Transverse colon (tissue), 4 donors: ENCODE measurements around the gene MFN1. TPM values are rescaled to one million over a fixed set of nuclear protein-coding genes. Genes with fewer than 3 reads are reported as not detected.

Experiments used
- DNase-seq: peaks from one replicate; pipeline ENCODE4 v3.0.0-alpha.2; 2019
- H3K27ac ChIP-seq, 4 donors: fragments of 200-600 bp; sonication (generic); 2 replicates each; pipeline ENCODE4 v1.5.1; 2016 to 2018; ENCODE audit warnings: inconsistent platforms in 4 of 4
- H3K27me3 ChIP-seq: fragments of 200-600 bp; sonication (generic); 2 replicates; pipeline ENCODE4 v1.5.1; 2017; ENCODE audit warnings: inconsistent platforms
- H3K36me3 ChIP-seq, 4 donors: fragments of 200-600 bp; sonication (generic); 2 replicates each; pipeline ENCODE4 v1.5.1; 2017 to 2019; ENCODE audit warnings: inconsistent platforms in 4 of 4
- H3K4me1 ChIP-seq, 4 donors: fragments of 200-600 bp; sonication (generic); 2 replicates each; pipeline ENCODE4 v1.5.1; 2017 to 2020; ENCODE audit warnings: inconsistent platforms in 4 of 4
- H3K4me3 ChIP-seq, 4 donors: fragments of 200-600 bp; sonication (generic); 1 replicate in 1 of 4; 2 replicates in 3 of 4; pipeline versions ENCODE4 v1.5.1 to v1.6.1; 2017 to 2019; ENCODE audit warnings: inconsistent platforms in 4 of 4
- H3K9me3 ChIP-seq, 2 donors: fragments of 200-600 bp; sonication (generic); 2 replicates each; pipeline ENCODE4 v1.5.1; 2017 to 2019; ENCODE audit warnings: inconsistent platforms in 2 of 2
- EP300 ChIP-seq: sonication (generic); formaldehyde crosslinking; IDR thresholded peaks from one replicate; pipeline ENCODE4 v1.6.1; 2017; ENCODE audit warnings: antibody characterized with exemption, low read depth
- POLR2A ChIP-seq: fragments of 450-650 bp; IDR thresholded peaks from one replicate; pipeline ENCODE4 v1.6.1; 2016; ENCODE audit warnings: antibody characterized with exemption, mild to moderate bottlenecking, moderate library complexity
- POLR2AphosphoS5 ChIP-seq, 3 donors: sonication (generic); formaldehyde crosslinking; IDR thresholded peaks; one replicate each; pipeline ENCODE4 v1.6.1; 2016; ENCODE audit warnings: antibody characterized with exemption in 3 of 3
- WGBS, 2 donors: methylation state at CpG; one replicate each; pipeline ENCODE4 v1.1.5; 2018; ENCODE audit warnings: low coverage in 1 of 2; 5-methylcytosine and 5-hydroxymethylcytosine counted together
- in situ Hi-C, 4 donors: fragments of 200-750 bp; cut with MboI; loops; one replicate each; pipeline versions ENCODE4 v1.15.0 to v1.15.1; 2017; ENCODE audit warnings: low sequenced_read_pairs in 3 of 4, low pct_ligation_motif_present in 1 of 4, low pct_unique_long_range_greater_than_20kb in 1 of 4
- intact Hi-C: fragments of 100-400 bp; cut with DNase I; formaldehyde crosslinking; loops from one replicate; pipeline ENCODE4 v1.15.1; 2023; ENCODE audit warnings: low total_unique reads
- total RNA-seq, 4 donors: library from RNA; depleted of rRNA; stranded (reverse); fragments of >200 nt; gene quantifications; one replicate each; pipeline ENCODE4 v1.1.0, GENCODE V29; 2016
- TF ChIP-seq, protein P1 (sequence below), 5 experiments: fragments of 200-600 bp in 3 of 5; fragments of 450-650 bp in 2 of 5; sonication (generic) in 3 of 5; IDR thresholded peaks; 1 replicate in 2 of 5; 2 replicates in 3 of 5; pipeline ENCODE4 v1.5.1; 2016 to 2017; ENCODE audit warnings: antibody characterized with exemption in 5 of 5, inconsistent platforms in 3 of 5, mild to moderate bottlenecking in 2 of 5, moderate library complexity in 1 of 5

MFN1 gene
- total RNA-seq, 4 donors from 2014 or later = 46.8 to 69.4 (median 62.6) TPM

DNA sequence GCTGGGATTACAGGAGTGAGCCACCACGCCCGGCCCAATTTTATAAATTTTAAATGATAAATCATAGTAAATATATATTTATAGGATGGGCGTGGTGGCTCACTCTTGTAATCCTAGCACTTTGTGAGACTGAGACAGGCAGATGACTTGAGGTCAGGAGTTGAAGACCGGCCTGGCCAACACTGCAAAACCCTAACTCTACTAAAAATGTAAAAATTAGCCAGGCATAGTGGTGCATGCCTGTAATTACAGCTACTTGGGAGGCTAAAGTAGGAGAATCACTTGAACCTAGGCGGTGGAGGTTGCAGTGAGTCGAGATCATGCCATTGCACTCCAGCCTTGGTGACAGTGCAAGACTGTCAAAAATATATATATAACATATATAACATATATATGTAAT lies 26.4 kb downstream of the MFN1 start:
- Histone ChIP-seq H3K27me3 (no peaks in the 10 kb centered on the region), H3K4me1 (no peaks in the 10 kb centered on the region), H3K9me3 (no peaks in the 10 kb centered on the region), H3K27ac (no peak overlapping the region), H3K36me3 (peaks cover 0 to 38% (median 17%) of the 10 kb centered on the region in 4 donors), H3K4me3 (no peak overlapping the region)
- DNase-seq = no peak
- in situ Hi-C loops = loop anchor here in 1 of 4 donors (25.0 kb wide), 1 partner anchor 213 kb away; no protein-coding TSS in a partner anchor
- WGBS, 2 donors = 94 to 96% methylated on average over 6 of the region's 6 CpGs
- no peak for TF ChIP-seq POLR2A
- TF ChIP-seq POLR2AphosphoS5 (IDR thresholded peaks at IDR 0.05) = no peak
- no peak for TF ChIP-seq EP300
- TF ChIP-seq, protein P1, sequence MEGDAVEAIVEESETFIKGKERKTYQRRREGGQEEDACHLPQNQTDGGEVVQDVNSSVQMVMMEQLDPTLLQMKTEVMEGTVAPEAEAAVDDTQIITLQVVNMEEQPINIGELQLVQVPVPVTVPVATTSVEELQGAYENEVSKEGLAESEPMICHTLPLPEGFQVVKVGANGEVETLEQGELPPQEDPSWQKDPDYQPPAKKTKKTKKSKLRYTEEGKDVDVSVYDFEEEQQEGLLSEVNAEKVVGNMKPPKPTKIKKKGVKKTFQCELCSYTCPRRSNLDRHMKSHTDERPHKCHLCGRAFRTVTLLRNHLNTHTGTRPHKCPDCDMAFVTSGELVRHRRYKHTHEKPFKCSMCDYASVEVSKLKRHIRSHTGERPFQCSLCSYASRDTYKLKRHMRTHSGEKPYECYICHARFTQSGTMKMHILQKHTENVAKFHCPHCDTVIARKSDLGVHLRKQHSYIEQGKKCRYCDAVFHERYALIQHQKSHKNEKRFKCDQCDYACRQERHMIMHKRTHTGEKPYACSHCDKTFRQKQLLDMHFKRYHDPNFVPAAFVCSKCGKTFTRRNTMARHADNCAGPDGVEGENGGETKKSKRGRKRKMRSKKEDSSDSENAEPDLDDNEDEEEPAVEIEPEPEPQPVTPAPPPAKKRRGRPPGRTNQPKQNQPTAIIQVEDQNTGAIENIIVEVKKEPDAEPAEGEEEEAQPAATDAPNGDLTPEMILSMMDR (IDR thresholded peaks at IDR 0.05) = no peak
- intact Hi-C loops = no loop called here

DNA sequence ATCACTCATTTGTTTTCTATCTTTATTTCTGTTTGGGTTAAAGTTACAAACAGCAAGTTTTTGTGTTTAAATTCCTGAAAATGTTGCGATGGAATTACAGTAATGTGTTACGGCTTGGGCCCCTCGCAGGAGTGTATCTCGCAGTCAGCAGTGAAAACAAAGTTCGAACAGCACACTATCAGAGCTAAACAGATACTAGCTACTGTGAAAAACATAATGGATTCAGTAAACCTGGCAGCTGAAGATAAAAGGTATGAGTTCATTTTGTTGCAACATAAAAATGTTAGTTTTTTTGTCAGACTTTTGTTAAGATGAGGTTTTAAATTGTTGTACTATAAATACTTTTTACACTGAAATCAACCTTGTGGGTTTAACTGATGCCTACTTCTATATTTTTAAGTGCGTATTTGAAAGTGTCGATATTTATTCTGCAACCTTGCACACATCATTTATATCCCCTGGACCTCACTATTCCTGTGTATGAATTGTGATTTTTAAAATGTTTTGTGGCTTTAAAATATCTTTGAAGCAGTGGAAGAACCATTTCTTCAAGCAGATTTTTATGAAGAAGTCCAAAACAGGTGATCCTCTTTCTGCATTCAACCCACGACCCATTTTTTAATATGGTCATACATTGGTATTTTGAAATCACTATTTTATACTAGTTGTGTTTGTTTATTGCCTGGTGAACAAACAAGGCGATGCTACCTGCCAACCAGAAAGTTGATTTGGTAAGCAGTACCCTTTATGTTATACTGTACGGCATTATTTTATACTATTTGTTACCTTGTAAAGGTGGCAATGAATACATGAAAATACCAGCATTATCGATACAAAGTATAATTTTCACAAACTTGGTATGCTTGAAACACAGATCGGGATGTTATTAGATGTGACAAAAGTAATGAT lies 27.8 kb downstream of the MFN1 start:
- no peak for DNase-seq
- in situ Hi-C loops (no loop called here), intact Hi-C loops (no loop called here)
- no peaks in the 10 kb centered on the region for H3K27me3 ChIP-seq
- TF ChIP-seq POLR2AphosphoS5 (IDR thresholded peaks at IDR 0.05) (no peak), POLR2A (no peak), EP300 (no peak)
- TF ChIP-seq, protein P1 (IDR thresholded peaks at IDR 0.05) = no peak
- H3K4me3 ChIP-seq = no peak overlapping the region
- no peak overlapping the region for H3K27ac ChIP-seq
- H3K4me1 ChIP-seq = no peaks in the 10 kb centered on the region
- 86 to 93% methylated on average over 12 of the region's 12 CpGs for WGBS, 2 donors
- peaks cover 0 to 42% (median 20%) of the 10 kb centered on the region in 4 donors for H3K36me3 ChIP-seq
- H3K9me3 ChIP-seq = no peaks in the 10 kb centered on the region

DNA sequence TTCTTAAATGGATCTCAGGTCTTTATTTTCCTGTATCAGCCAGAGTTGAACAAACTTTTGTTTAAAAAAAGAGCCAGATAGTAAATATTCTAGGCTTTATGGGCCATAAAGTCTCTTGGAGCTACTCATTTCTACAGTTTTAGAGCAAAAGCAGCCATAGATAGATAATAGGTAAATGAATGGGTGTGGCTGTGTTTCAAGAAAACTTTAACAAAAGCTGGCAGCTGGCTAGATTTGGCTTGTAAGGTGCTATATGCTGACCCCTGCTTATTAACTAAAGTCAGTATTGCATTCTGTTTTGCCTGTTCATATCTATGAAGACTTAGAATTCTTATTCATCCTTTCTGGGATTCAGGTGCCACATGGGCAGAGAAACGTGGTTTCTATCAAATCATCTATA lies 29.0 kb downstream of the MFN1 start:
- peaks cover 0 to 35% (median 17%) of the 10 kb centered on the region in 4 donors for H3K36me3 ChIP-seq
- in situ Hi-C loops = no loop called here
- WGBS, 2 donors = 86 to 88% methylated on average over 1 of the region's 1 CpG

DNA sequence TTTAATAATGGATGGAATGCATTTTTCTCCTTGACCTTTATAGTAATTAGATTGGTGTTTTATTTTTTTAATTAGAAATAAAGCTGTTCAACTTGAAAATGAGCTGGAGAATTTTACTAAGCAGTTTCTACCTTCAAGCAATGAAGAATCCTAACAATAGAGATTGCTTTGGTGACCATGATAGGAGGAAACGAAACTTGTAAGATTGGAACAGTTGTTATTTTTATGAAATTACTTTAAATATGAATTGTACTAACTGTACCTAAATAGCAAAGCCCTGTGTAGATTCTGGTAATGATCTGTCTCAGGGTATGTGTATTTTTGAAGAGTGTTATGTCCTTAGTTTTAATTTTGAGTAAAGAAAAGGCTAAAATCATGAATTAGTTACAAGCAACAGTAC lies 44.4 kb downstream of the MFN1 start:
- DNase-seq = no peak
- no peaks in the 10 kb centered on the region for H3K27me3 ChIP-seq
- peaks cover 0 to 57% (median 24%) of the 10 kb centered on the region in 4 donors for H3K36me3 ChIP-seq
- intact Hi-C loops = no loop called here
- no peaks in the 10 kb centered on the region for H3K4me1 ChIP-seq
- in situ Hi-C loops = no loop called here
- no peak overlapping the region for H3K27ac ChIP-seq
- 89 to 100% methylated on average over 1 of the region's 1 CpG for WGBS, 2 donors
- no peak overlapping the region for H3K4me3 ChIP-seq
- no peaks in the 10 kb centered on the region for H3K9me3 ChIP-seq
- no peak for TF ChIP-seq POLR2AphosphoS5 (IDR thresholded peaks at IDR 0.05)
- TF ChIP-seq EP300 = no peak
- TF ChIP-seq, protein P1 (IDR thresholded peaks at IDR 0.05) = no peak
- TF ChIP-seq POLR2A = no peak

More for the DNA sequence above, 29.0 kb downstream of the MFN1 start:
- Histone ChIP-seq H3K27ac (no peak overlapping the region), H3K4me1 (no peaks in the 10 kb centered on the region), H3K4me3 (no peak overlapping the region), H3K9me3 (no peaks in the 10 kb centered on the region), H3K27me3 (no peaks in the 10 kb centered on the region)
- no peak for DNase-seq
- TF ChIP-seq POLR2A (no peak), EP300 (no peak), POLR2AphosphoS5 (IDR thresholded peaks at IDR 0.05) (no peak)
- TF ChIP-seq, protein P1 (IDR thresholded peaks at IDR 0.05) = no peak
- intact Hi-C loops = no loop called here
